NB4 (cell line): ENCODE results near the gene GMDS.

ENCODE experiments used
- CTCF ChIP-seq: IDR thresholded peaks from one replicate; pipeline ENCODE4 v1.5.1; 2012; ENCODE audit warnings: low read depth, low read length
- MYC ChIP-seq: IDR thresholded peaks from 2 replicates; pipeline ENCODE4 v1.6.1; 2011; ENCODE audit warnings: low read depth, low read length
- POLR2A ChIP-seq: IDR thresholded peaks from 2 replicates; pipeline ENCODE4 v1.6.1; 2011; ENCODE audit warnings: mild to moderate bottlenecking; ENCODE audit not compliant: insufficient read length; ENCODE audit errors: extremely low read depth

- TF ChIP-seq POLR2A (no peak), CTCF (no peak), MYC (no peak)
Observed at GRCh38 chr6:1827984-1828793, 417.2 kb downstream of the GMDS start.
